GM23338 (cell line): Measurements from ENCODE around the gene LOXL3. TPM values are rescaled to one million over a fixed set of nuclear protein-coding genes. Genes with fewer than 3 reads are reported as not detected.

Source experiments
- ATAC-seq: fragments of 200-7000 bp; cut with Tn5 transposase; 3 replicates; pipeline ENCODE4 v1.9.1; 2020
- DNase-seq: peaks from one replicate; pipeline ENCODE4 v3.0.0-alpha.2; 2015; ENCODE audit warnings: low spot score
- H2AFZ ChIP-seq: fragments of 200-600 bp; sonication (generic); 2 replicates; pipeline ENCODE4 v1.8.0; 2016; ENCODE audit warnings: antibody characterized with exemption, mild to moderate bottlenecking, moderate library complexity
- H3F3A ChIP-seq: fragments of 200-600 bp; sonication (generic); replicated peaks from 2 replicates; pipeline ENCODE4 v1.8.0; 2017; ENCODE audit warnings: antibody characterized with exemption, mixed run types, low read depth
- H3K27ac ChIP-seq: fragments of 200-600 bp; sonication (generic); 2 replicates; pipeline ENCODE4 v1.6.1; 2016; ENCODE audit warnings: low read depth
- H3K27me3 ChIP-seq: fragments of 200-600 bp; sonication (generic); 2 replicates; pipeline ENCODE4 v1.8.0; 2016; ENCODE audit warnings: mild to moderate bottlenecking, mixed run types, moderate library complexity; ENCODE audit not compliant: insufficient read depth
- H3K36me3 ChIP-seq: fragments of 200-600 bp; sonication (generic); 2 replicates; pipeline ENCODE4 v1.8.0; 2016; ENCODE audit warnings: mild to moderate bottlenecking; ENCODE audit not compliant: insufficient read depth
- H3K4me1 ChIP-seq: fragments of 200-600 bp; sonication (generic); 2 replicates; pipeline ENCODE4 v1.8.0; 2016; ENCODE audit warnings: mild to moderate bottlenecking, moderate library complexity; ENCODE audit not compliant: insufficient read depth
- H3K4me2 ChIP-seq: fragments of 200-600 bp; sonication (generic); 2 replicates; pipeline ENCODE4 v1.7.1; 2017; ENCODE audit warnings: mixed run types
- H3K4me3 ChIP-seq: fragments of 200-600 bp; sonication (generic); 2 replicates; pipeline ENCODE4 v1.6.1; 2016; ENCODE audit warnings: mixed run types
- H3K79me2 ChIP-seq: fragments of 200-600 bp; sonication (generic); replicated peaks from 2 replicates; pipeline ENCODE4 v1.8.0; 2017; ENCODE audit warnings: mild to moderate bottlenecking; ENCODE audit not compliant: insufficient read depth
- H3K9me2 ChIP-seq: fragments of 200-600 bp; sonication (generic); 2 replicates; pipeline ENCODE4 v1.8.0; 2017; ENCODE audit not compliant: insufficient read depth
- H4K20me1 ChIP-seq: fragments of 200-600 bp; sonication (generic); replicated peaks from 2 replicates; pipeline ENCODE4 v1.8.0; 2017; ENCODE audit warnings: mild to moderate bottlenecking; ENCODE audit not compliant: insufficient read depth
- H3K27ac Mint-ChIP-seq: 2 replicates; pipeline ENCODE4 v1.8.0; 2020; ENCODE audit warnings: inconsistent platforms, mild to moderate bottlenecking, moderate library complexity, mixed read lengths
- H3K27me3 Mint-ChIP-seq: 3 replicates; pipeline ENCODE4 v1.8.0; 2022; ENCODE audit warnings: low read depth, mild to moderate bottlenecking, moderate library complexity, mixed read lengths, inconsistent platforms; ENCODE audit not compliant: insufficient read depth, poor library complexity
- H3K36me3 Mint-ChIP-seq: 3 replicates; pipeline ENCODE4 v1.8.0; 2021; ENCODE audit warnings: low read depth, mild to moderate bottlenecking, inconsistent platforms, moderate library complexity, mixed read lengths
- H3K4me1 Mint-ChIP-seq: 3 replicates; pipeline ENCODE4 v1.8.0; 2020; ENCODE audit warnings: mild to moderate bottlenecking, inconsistent platforms, mixed read lengths
- H3K4me3 Mint-ChIP-seq: 3 replicates; pipeline ENCODE4 v1.8.0; 2021; ENCODE audit warnings: moderate library complexity, mild to moderate bottlenecking, inconsistent platforms, mixed read lengths
- H3K9me3 Mint-ChIP-seq: 3 replicates; pipeline ENCODE4 v1.8.0; 2020; ENCODE audit warnings: moderate library complexity, mild to moderate bottlenecking, inconsistent platforms, mixed read lengths
- CREB1 ChIP-seq: fragments of 250-450 bp; sonication (Bioruptor Pico); IDR thresholded peaks from 2 replicates; pipeline ENCODE4 v1.5.0; 2020; ENCODE audit warnings: low read depth, mild to moderate bottlenecking, moderate library complexity
- ETS1 ChIP-seq: IDR thresholded peaks from 2 replicates; pipeline ENCODE4 v1.6.1; 2016; ENCODE audit warnings: antibody characterized with exemption
- JUNB ChIP-seq: IDR thresholded peaks from one replicate; pipeline ENCODE4 v1.6.1; 2016; ENCODE audit warnings: antibody characterized with exemption; ENCODE audit not compliant: unreplicated experiment
- POLR2AphosphoS5 ChIP-seq: IDR thresholded peaks from 2 replicates; pipeline ENCODE4 v1.6.1; 2016; ENCODE audit warnings: antibody characterized with exemption, low read depth
- STAT1 ChIP-seq: IDR thresholded peaks from one replicate; pipeline ENCODE4 v1.6.1; 2016; ENCODE audit warnings: antibody characterized with exemption; ENCODE audit not compliant: unreplicated experiment
- ZNF114 ChIP-seq: fragments of 250-450 bp; sonication (Bioruptor Pico); IDR thresholded peaks from 2 replicates; pipeline ENCODE4 v1.5.0; 2020; ENCODE audit warnings: mild to moderate bottlenecking, moderate library complexity
- polyA plus RNA-seq: library from polyadenylated mRNA; unstranded; fragments of >200 nt; fragmentation: Nextera tagmentation; extraction: Ambion mirVana; gene quantifications from 2 replicates; pipeline ENCODE4 v1.2.1, GENCODE V29; 2016
- total RNA-seq: library from RNA; depleted of rRNA; stranded (reverse); fragments of >200 nt; shearing (Covaris generic); gene quantifications from 2 replicates; pipeline ENCODE4 v1.2.3, GENCODE V29; 2014
- TF ChIP-seq, protein P1 (sequence below): fragments of 250-450 bp; sonication (Bioruptor Pico); IDR thresholded peaks from 2 replicates; pipeline ENCODE4 v1.5.0; 2020; ENCODE audit warnings: mild to moderate bottlenecking, moderate library complexity

LOXL3 gene
- total and polyA plus RNA-seq, 2 experiments from 2014 or later, result 4.7 to 14.9 TPM

- TF ChIP-seq, protein P1, sequence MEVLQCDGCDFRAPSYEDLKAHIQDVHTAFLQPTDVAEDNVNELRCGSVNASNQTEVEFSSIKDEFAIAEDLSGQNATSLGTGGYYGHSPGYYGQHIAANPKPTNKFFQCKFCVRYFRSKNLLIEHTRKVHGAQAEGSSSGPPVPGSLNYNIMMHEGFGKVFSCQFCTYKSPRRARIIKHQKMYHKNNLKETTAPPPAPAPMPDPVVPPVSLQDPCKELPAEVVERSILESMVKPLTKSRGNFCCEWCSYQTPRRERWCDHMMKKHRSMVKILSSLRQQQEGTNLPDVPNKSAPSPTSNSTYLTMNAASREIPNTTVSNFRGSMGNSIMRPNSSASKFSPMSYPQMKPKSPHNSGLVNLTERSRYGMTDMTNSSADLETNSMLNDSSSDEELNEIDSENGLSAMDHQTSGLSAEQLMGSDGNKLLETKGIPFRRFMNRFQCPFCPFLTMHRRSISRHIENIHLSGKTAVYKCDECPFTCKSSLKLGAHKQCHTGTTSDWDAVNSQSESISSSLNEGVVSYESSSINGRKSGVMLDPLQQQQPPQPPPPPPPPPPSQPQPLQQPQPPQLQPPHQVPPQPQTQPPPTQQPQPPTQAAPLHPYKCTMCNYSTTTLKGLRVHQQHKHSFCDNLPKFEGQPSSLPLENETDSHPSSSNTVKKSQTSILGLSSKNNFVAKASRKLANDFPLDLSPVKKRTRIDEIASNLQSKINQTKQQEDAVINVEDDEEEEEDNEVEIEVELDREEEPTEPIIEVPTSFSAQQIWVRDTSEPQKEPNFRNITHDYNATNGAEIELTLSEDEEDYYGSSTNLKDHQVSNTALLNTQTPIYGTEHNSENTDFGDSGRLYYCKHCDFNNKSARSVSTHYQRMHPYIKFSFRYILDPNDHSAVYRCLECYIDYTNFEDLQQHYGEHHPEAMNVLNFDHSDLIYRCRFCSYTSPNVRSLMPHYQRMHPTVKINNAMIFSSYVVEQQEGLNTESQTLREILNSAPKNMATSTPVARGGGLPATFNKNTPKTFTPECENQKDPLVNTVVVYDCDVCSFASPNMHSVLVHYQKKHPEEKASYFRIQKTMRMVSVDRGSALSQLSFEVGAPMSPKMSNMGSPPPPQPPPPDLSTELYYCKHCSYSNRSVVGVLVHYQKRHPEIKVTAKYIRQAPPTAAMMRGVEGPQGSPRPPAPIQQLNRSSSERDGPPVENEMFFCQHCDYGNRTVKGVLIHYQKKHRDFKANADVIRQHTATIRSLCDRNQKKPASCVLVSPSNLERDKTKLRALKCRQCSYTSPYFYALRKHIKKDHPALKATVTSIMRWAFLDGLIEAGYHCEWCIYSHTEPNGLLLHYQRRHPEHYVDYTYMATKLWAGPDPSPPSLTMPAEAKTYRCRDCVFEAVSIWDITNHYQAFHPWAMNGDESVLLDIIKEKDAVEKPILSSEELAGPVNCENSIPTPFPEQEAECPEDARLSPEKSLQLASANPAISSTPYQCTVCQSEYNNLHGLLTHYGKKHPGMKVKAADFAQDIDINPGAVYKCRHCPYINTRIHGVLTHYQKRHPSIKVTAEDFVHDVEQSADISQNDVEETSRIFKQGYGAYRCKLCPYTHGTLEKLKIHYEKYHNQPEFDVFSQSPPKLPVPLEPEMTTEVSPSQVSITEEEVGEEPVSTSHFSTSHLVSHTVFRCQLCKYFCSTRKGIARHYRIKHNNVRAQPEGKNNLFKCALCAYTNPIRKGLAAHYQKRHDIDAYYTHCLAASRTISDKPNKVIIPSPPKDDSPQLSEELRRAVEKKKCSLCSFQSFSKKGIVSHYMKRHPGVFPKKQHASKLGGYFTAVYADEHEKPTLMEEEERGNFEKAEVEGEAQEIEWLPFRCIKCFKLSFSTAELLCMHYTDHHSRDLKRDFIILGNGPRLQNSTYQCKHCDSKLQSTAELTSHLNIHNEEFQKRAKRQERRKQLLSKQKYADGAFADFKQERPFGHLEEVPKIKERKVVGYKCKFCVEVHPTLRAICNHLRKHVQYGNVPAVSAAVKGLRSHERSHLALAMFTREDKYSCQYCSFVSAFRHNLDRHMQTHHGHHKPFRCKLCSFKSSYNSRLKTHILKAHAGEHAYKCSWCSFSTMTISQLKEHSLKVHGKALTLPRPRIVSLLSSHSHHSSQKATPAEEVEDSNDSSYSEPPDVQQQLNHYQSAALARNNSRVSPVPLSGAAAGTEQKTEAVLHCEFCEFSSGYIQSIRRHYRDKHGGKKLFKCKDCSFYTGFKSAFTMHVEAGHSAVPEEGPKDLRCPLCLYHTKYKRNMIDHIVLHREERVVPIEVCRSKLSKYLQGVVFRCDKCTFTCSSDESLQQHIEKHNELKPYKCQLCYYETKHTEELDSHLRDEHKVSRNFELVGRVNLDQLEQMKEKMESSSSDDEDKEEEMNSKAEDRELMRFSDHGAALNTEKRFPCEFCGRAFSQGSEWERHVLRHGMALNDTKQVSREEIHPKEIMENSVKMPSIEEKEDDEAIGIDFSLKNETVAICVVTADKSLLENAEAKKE (CRISPR knock-in tag), result no peak
- TF ChIP-seq JUNB, result no peak
- TF ChIP-seq ETS1, result no peak
- no peak for TF ChIP-seq ZNF114 (CRISPR knock-in tag)
- TF ChIP-seq CREB1 (CRISPR knock-in tag), result no peak
Observed at GRCh38 chr2:74489906-74490305, 63.8 kb downstream of the LOXL3 start (continued).

GRCh38 chr2:74488643-74489481 is 64.9 kb downstream of the LOXL3 start:
- no peaks in the 10 kb centered on the region for H3K4me1 ChIP-seq
- no peaks in the 10 kb centered on the region for H3K27me3 ChIP-seq
- H4K20me1 ChIP-seq, result no peaks in the 10 kb centered on the region
- peaks cover 6% of the 10 kb centered on the region for H3K27me3 Mint-ChIP-seq
- H3K4me3 ChIP-seq, result no peak overlapping the region
- H2AFZ ChIP-seq, result no peak overlapping the region
- H3K4me3 Mint-ChIP-seq, result no peak overlapping the region
- H3K4me2 ChIP-seq, result no peak overlapping the region
- peaks cover 5% of the 10 kb centered on the region for H3K79me2 ChIP-seq
- ATAC-seq, result no peak
- no peak for DNase-seq
- no peak overlapping the region for H3K27ac ChIP-seq
- H3K27ac Mint-ChIP-seq, result no peak overlapping the region
- H3F3A ChIP-seq, result no peaks in the 10 kb centered on the region
- H3K9me2 ChIP-seq, result no peaks in the 10 kb centered on the region
- no peaks in the 10 kb centered on the region; the same call in 2 of the 3 replicates for H3K9me3 Mint-ChIP-seq
- H3K36me3 ChIP-seq, result peaks cover 5% of the 10 kb centered on the region; the same call in 1 of the 2 replicates
- H3K36me3 Mint-ChIP-seq, result peaks cover 50% of the 10 kb centered on the region
- H3K4me1 Mint-ChIP-seq, result no peaks in the 10 kb centered on the region; the same call in 2 of the 3 replicates
- TF ChIP-seq POLR2AphosphoS5, result no peak
- no peak for TF ChIP-seq CREB1 (CRISPR knock-in tag)
- TF ChIP-seq, protein P1 (CRISPR knock-in tag), result no peak
- no peak for TF ChIP-seq JUNB
- no peak for TF ChIP-seq STAT1
